ENCODE data around the gene CES4A. TPM values are rescaled to one million over a fixed set of nuclear protein-coding genes. Genes with fewer than 3 reads are reported as not detected.
A peak's percentile ranks its signal among the peaks of the same experiment; 100 is the strongest.
"Not testable (repeated sequence)": the region's sequence is repeated elsewhere in the genome, so short reads cannot be mapped to it uniquely, and the experiment has no call there.

The CES4A gene
- total RNA-seq, 1 experiment from 2014 or later, result 0.61 TPM

- H3K4me1 Mint-ChIP-seq, result peaks cover 12% of the 10 kb centered on the region
- peaks cover 18% of the 10 kb centered on the region for H3K36me3 Mint-ChIP-seq
- DNase-seq (ENCODE audit: low spot score), result no peak
- H3K9me3 Mint-ChIP-seq, result no peaks in the 10 kb centered on the region
- CTCF ChIA-PET, result interaction anchor here (0.6 to 2.9 kb wide), 6 partner anchors 16 to 211 kb away, joined by 3 to 10 read pairs (median 4); partner anchors contain the start of genes CES3 and NAE1
- TF ChIP-seq ZNF121 (CRISPR knock-in tag; IDR thresholded peaks at IDR 0.05), result peak; percentile 65; the same call in 1 of the 2 replicates
- TF ChIP-seq ERG (CRISPR knock-in tag; IDR thresholded peaks at IDR 0.05), result no peak
- H3K4me3 Mint-ChIP-seq, result no peak overlapping the region
- peaks cover 24% of the 10 kb centered on the region for H3K27me3 Mint-ChIP-seq (ENCODE audit: low read depth)
- H3K27ac Mint-ChIP-seq, result no peak overlapping the region
- POLR2A ChIA-PET, result interaction anchor here (0.6 to 0.7 kb wide), 2 partner anchors 9 to 73 kb away, joined by 4 read pairs; no protein-coding TSS in a partner anchor
- no peak for ATAC-seq
Observed at GRCh38 chr16:66944054-66944441, 44.3 kb upstream of the CES4A start.

- H3K9me3 Mint-ChIP-seq; ATAC-seq; POLR2A ChIA-PET; DNase-seq (ENCODE audit: low spot score); H3K27ac Mint-ChIP-seq; H3K4me3 Mint-ChIP-seq: not testable (repeated sequence)
- CTCF ChIA-PET, result interaction anchor here (1.0 to 2.9 kb wide), 6 partner anchors 16 to 210 kb away, joined by 3 to 10 read pairs (median 4); partner anchors contain the start of genes CES3 and NAE1
- H3K4me1 Mint-ChIP-seq, result peaks cover 12% of the 10 kb centered on the region
- peaks cover 34% of the 10 kb centered on the region for H3K27me3 Mint-ChIP-seq (ENCODE audit: low read depth)
- H3K36me3 Mint-ChIP-seq, result peaks cover 16% of the 10 kb centered on the region; the same call in 1 of the 2 replicates
Observed at GRCh38 chr16:66944971-66945370, 43.4 kb upstream of the CES4A start.

GRCh38 chr16:66945939-66946338, 42.5 kb upstream of the CES4A start:
- no peak for DNase-seq (ENCODE audit: low spot score)
- no peak overlapping the region for H3K27ac Mint-ChIP-seq
- H3K36me3 Mint-ChIP-seq, result peaks cover 13% of the 10 kb centered on the region; the same call in 1 of the 2 replicates
- TF ChIP-seq ZNF532 (CRISPR knock-in tag; IDR thresholded peaks at IDR 0.05; ENCODE audit: borderline replicate concordance) (no peak), HMGXB4 (CRISPR knock-in tag; IDR thresholded peaks at IDR 0.05) (no peak), ZNF121 (CRISPR knock-in tag; IDR thresholded peaks at IDR 0.05) (0 out of 2 replicates have a peak, but pooled peaks have one; percentile 7), AR (CRISPR knock-in tag; IDR thresholded peaks at IDR 0.05) (no peak), CREM (CRISPR knock-in tag; IDR thresholded peaks at IDR 0.05) (no peak), GRHL2 (CRISPR knock-in tag; IDR thresholded peaks at IDR 0.05; ENCODE audit: insufficient replicate concordance, severe bottlenecking) (no peak)
- H3K27me3 Mint-ChIP-seq (ENCODE audit: low read depth), result peaks cover 43% of the 10 kb centered on the region
- H3K4me3 Mint-ChIP-seq, result no peak overlapping the region
- POLR2A ChIA-PET, result no interaction called here
- CTCF ChIA-PET, result interaction anchor here (1.0 to 2.5 kb wide), 3 partner anchors 15 to 209 kb away, joined by 3 to 9 read pairs (median 4); partner anchors contain the start of gene CES3
- H3K9me3 Mint-ChIP-seq, result no peaks in the 10 kb centered on the region
- ATAC-seq, result no peak
- H3K4me1 Mint-ChIP-seq, result peaks cover 12% of the 10 kb centered on the region

Data from WTC11 (cell line).